ENCODE results near the gene EHHADH. TPM values are rescaled to one million over a fixed set of nuclear protein-coding genes. Genes with fewer than 3 reads are reported as not detected.

Gene EHHADH
- total RNA-seq, 1 donor: 4.3 TPM

DNA sequence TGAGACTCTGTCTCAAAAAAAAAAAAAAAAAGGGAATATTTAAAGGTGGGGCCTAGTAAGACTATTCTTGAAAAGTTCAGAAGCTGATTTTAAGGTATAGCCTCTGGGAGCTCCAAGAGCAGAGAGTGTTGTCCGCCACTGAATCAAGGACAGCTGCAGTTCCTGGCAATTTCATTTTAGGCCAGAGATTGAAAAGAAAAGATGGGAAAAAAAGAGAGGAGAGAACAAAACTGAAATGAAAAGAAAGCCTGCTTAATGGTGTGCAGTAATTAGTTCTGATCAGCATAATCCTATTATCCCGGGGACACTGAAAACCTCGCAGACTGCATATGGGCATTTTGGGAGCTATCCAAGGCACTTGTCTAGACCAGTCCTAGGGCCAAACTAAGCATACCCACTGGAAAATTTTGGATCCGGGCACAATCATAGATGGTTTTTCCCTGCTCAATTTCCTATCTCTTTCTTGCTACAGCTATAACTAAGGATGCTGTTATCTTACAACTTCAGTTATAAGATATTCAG, 43.2 kb downstream of the EHHADH start:
- TF ChIP-seq, protein P1, sequence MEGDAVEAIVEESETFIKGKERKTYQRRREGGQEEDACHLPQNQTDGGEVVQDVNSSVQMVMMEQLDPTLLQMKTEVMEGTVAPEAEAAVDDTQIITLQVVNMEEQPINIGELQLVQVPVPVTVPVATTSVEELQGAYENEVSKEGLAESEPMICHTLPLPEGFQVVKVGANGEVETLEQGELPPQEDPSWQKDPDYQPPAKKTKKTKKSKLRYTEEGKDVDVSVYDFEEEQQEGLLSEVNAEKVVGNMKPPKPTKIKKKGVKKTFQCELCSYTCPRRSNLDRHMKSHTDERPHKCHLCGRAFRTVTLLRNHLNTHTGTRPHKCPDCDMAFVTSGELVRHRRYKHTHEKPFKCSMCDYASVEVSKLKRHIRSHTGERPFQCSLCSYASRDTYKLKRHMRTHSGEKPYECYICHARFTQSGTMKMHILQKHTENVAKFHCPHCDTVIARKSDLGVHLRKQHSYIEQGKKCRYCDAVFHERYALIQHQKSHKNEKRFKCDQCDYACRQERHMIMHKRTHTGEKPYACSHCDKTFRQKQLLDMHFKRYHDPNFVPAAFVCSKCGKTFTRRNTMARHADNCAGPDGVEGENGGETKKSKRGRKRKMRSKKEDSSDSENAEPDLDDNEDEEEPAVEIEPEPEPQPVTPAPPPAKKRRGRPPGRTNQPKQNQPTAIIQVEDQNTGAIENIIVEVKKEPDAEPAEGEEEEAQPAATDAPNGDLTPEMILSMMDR (IDR thresholded peaks at IDR 0.05; ENCODE audit: insufficient read depth, low read length): no peak
- H3K4me3 ChIP-seq (ENCODE audit: low read depth, low read length): no peak overlapping the region
- no peak for DNase-seq (ENCODE audit: low read depth)

DNA sequence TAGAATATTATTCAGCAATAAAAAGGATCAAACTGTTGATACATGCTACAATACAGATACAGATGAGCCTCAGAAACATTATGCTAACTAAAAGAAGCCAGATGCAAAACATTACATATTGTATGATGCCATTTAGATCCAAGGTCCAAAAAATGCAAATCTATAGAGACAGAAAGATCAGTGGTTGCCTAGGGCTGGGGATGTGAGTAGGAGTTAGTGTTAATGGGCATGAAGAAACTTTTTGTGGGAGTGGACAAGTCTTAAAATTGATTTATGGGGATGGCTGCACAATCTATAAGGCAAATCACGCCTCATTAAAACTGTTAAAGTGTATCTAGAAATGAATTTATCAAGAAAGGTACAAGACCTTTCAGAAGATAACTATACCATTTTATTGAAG, 45.0 kb downstream of the EHHADH start:
- no peak for DNase-seq (ENCODE audit: low read depth)
- TF ChIP-seq, protein P1 (IDR thresholded peaks at IDR 0.05; ENCODE audit: insufficient read depth, low read length): no peak

DNA sequence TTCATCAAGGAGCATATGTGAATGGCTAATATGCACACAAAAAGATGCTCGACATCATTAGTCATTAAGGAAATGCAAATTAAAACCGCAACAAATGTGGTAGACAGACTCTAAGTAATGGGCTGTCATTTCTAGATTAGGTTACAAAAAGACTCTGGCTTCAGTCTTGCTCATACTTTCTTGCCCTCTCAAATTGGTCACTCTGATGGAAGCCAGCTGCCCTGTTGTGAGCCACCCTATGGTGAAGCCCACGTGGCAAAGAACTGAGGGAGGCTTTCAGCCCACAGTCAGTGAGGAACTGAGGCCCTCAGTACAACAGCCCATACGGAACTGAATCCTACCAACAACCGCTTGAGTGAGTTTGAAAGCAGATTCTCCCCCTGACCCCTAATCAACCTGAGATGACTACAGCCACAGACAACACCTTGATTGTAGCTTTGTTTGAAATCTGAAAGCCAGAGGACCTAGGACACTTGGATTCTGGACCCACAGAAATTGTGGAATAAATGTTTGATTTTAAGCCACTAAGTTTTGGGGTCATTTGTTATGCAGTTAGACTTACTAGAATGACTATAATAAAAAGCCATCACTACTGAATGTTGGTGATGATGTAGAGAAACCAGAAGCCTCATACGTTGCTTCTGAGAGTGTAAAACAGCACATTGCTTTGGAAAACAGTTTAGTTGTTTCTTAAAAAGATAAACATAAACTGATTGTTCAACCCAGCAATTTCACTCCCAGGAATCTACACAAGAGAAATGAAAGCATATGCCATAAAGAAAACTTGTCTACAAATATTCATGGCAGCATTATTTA, 45.7 kb downstream of the EHHADH start:
- no peak overlapping the region for H3K4me3 ChIP-seq (ENCODE audit: low read depth, low read length)
- peak; percentile 30 for DNase-seq (ENCODE audit: low read depth)
- TF ChIP-seq, protein P1 (IDR thresholded peaks at IDR 0.05; ENCODE audit: insufficient read depth, low read length): no peak

More for the DNA sequence above, 45.0 kb downstream of the EHHADH start:
- H3K4me3 ChIP-seq (ENCODE audit: low read depth, low read length): no peak overlapping the region

DNA sequence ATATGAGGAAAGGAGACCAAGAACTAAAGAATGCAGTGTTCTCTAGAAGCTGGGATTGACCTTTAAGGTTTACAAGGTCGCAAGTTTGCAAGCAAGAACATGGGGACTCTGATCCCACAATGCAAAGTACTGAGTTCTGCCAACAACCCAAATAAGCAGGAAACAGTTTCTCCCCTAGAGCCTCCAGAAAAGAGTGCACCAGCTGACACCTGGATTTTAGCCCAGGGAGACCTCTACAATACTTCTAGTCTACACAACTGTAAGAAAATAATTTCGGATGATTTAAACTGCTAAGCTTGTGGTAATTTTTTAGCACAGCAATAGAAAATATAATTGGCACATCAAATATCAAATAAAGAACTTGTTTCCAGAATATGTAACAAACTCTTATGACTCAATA, 46.4 kb downstream of the EHHADH start:
- no peak overlapping the region for H3K4me3 ChIP-seq (ENCODE audit: low read depth, low read length)
- TF ChIP-seq, protein P1 (IDR thresholded peaks at IDR 0.05; ENCODE audit: insufficient read depth, low read length): no peak
- DNase-seq (ENCODE audit: low read depth): no peak

DNA sequence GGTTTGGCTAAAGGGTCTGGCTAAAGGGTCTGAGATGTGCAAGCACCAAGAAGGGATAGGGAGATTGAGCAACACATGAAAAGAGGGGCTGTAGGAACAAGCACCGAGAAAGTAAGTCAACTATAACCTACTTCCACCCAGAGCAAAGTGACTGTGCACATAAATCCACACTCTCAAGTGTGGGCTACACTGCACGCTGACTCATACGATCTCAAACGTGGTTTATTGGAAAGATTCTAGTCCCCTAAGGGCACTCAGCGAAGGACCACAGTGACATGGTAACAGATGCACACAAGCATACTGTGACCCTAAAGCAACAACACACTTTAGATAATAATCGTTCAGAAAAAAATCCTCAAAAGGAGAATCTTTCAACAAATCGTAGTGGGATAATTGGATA, 48.0 kb downstream of the EHHADH start:
- DNase-seq (ENCODE audit: low read depth): no peak
- no peak overlapping the region for H3K4me3 ChIP-seq (ENCODE audit: low read depth, low read length)
- TF ChIP-seq, protein P1 (IDR thresholded peaks at IDR 0.05; ENCODE audit: insufficient read depth, low read length): no peak

DNA sequence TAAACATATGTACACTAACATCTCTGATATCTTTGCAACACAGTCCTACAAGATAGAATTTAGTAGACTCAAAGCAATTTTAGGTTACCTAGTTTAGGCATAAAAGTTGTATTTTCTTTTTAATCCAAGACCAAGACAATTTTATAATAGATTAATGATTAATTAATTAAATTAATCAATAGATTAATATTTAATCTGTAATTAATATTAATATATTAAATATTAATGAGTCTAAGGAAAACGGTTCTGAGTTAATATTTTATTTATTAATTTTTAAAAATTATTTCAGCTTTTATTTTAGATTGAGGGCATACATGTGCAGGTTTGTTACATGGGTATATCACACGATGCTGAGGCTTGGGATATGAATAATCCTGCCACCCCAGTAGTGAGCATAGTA, 49.0 kb downstream of the EHHADH start:
- TF ChIP-seq, protein P1 (IDR thresholded peaks at IDR 0.05; ENCODE audit: insufficient read depth, low read length): no peak
- no peak for DNase-seq (ENCODE audit: low read depth)
- H3K4me3 ChIP-seq (ENCODE audit: low read depth, low read length): no peak overlapping the region
